ENCODE data around the gene GLTP.

Gene GLTP

GRCh38 chr12:109818253-109818652 is 62.1 kb downstream of the GLTP start:
- DNase-seq: no peak

GRCh38 chr12:109817627-109818231 is 62.6 kb downstream of the GLTP start:
- no peak for DNase-seq

- DNase-seq: no peak
These were observed 63.5 kb downstream of the GLTP start for GRCh38 chr12:109816870-109817269.

- DNase-seq: no peak
These were observed 64.4 kb downstream of the GLTP start for GRCh38 chr12:109815757-109816617.

- no peak for DNase-seq
These were observed 65.1 kb downstream of the GLTP start for GRCh38 chr12:109815225-109815624.

- no peak for DNase-seq
These were observed 65.7 kb downstream of the GLTP start for GRCh38 chr12:109814600-109815150.

GRCh38 chr12:109813810-109814416 is 66.4 kb downstream of the GLTP start:
- no peak for DNase-seq

- DNase-seq: no peak
These were observed 68.7 kb downstream of the GLTP start for GRCh38 chr12:109811624-109811995.

GRCh38 chr12:109810954-109811623 is 69.3 kb downstream of the GLTP start:
- no peak for DNase-seq

- DNase-seq: no peak
These were observed 71.3 kb downstream of the GLTP start for GRCh38 chr12:109808876-109809646.

- no peak for DNase-seq
These were observed 72.2 kb downstream of the GLTP start for GRCh38 chr12:109807954-109808643.

- DNase-seq: peak; percentile 3
These were observed 75.2 kb downstream of the GLTP start for GRCh38 chr12:109804820-109805761.

GRCh38 chr12:109803678-109804077 is 76.7 kb downstream of the GLTP start:
- no peak for DNase-seq

- DNase-seq: no peak
These were observed 77.5 kb downstream of the GLTP start for GRCh38 chr12:109802828-109803227.

Data from kidney glomerular epithelial cell (primary cell).